A549 (cell line): ENCODE data around the gene COL19A1. TPM values are rescaled to one million over a fixed set of nuclear protein-coding genes. Genes with fewer than 3 reads are reported as not detected.

ENCODE experiments used
- ATAC-seq, 2 experiments: fragments of 200-7000 bp in 1 of 2; fragments of >200 bp in 1 of 2; cut with Nextera tagmentation in 1 of 2; cut with Tn5 transposase in 1 of 2; 3 replicates each; pipeline versions ENCODE4 v1.8.0 to v1.9.1; 2018 to 2020; ENCODE audit warnings: mild to moderate bottlenecking in 1 of 2, moderate library complexity in 1 of 2
- CTCF ChIA-PET: fragments of 300-600 bp; sonication (Branson Sonifier 250); formaldehyde crosslinking; extraction: SDS; loops from one replicate; lab custom pipeline; 2021; ENCODE audit warnings: antibody characterized with exemption, inconsistent platforms; lab: Yijun Ruan, JAX
- POLR2A ChIA-PET: fragments of 350-600 bp; formaldehyde crosslinking; extraction: SDS; loops from one replicate; lab custom pipeline; 2021; ENCODE audit warnings: antibody characterized with exemption, inconsistent platforms; lab: Yijun Ruan, JAX
- DNase-seq, 2 experiments: peaks; one replicate each; pipeline versions ENCODE4 v3.0.0 to v3.0.0-alpha.2; 2011 to 2016; ENCODE audit warnings: low read depth in 1 of 2, low spot score in 1 of 2
- FAIRE-seq: peaks from 2 replicates; lab custom pipeline; 2011; peaks lifted over from hg19 to GRCh38; lab: Jason Lieb, UNC
- H3K27ac ChIP-seq, 2 experiments: fragments of >200 bp; sonication (Bioruptor Twin); formaldehyde crosslinking; 3 replicates each; pipeline ENCODE4 v1.5.1; 2016 to 2017
- H3K4me1 ChIP-seq: fragments of >200 bp; sonication (Bioruptor Twin); formaldehyde crosslinking; 3 replicates; pipeline ENCODE4 v1.6.1; 2016
- H3K4me2 ChIP-seq: fragments of >200 bp; sonication (Bioruptor Twin); formaldehyde crosslinking; 3 replicates; pipeline ENCODE4 v1.6.1; 2016
- H3K4me3 ChIP-seq: fragments of >200 bp; sonication (Bioruptor Twin); formaldehyde crosslinking; 3 replicates; pipeline ENCODE4 v1.5.1; 2016
- H3K9me3 ChIP-seq: fragments of >200 bp; sonication (Bioruptor Twin); formaldehyde crosslinking; 3 replicates; pipeline ENCODE4 v1.6.1; 2016
- BCL3 ChIP-seq: fragments of >200 bp; sonication (Bioruptor Twin); formaldehyde crosslinking; IDR thresholded peaks from 3 replicates; pipeline ENCODE4 v1.6.1; 2016
- CBX8 ChIP-seq: fragments of 200-600 bp; sonication (generic); IDR thresholded peaks from 2 replicates; pipeline ENCODE4 v1.6.1; 2016
- CHD2 ChIP-seq: fragments of 150-350 bp; IDR thresholded peaks from 2 replicates; pipeline ENCODE4 v1.6.1; 2014; ENCODE audit warnings: low read length; ENCODE audit not compliant: partially characterized antibody
- CHD4 ChIP-seq: fragments of 200-600 bp; sonication (generic); IDR thresholded peaks from 2 replicates; pipeline ENCODE4 v1.6.1; 2016; ENCODE audit warnings: antibody characterized with exemption, mild to moderate bottlenecking, borderline replicate concordance
- ESRRA ChIP-seq: fragments of 150-350 bp; IDR thresholded peaks from 2 replicates; pipeline ENCODE4 v1.6.1; 2014; ENCODE audit warnings: mild to moderate bottlenecking, low read length, borderline replicate concordance
- FOSB ChIP-seq: fragments of 250-450 bp; sonication (Bioruptor Pico); IDR thresholded peaks from 2 replicates; pipeline ENCODE4 v1.5.0; 2020; ENCODE audit warnings: mild to moderate bottlenecking, moderate library complexity
- FOSL2 ChIP-seq, 2 experiments: fragments of 450-650 bp in 1 of 2; fragments of >200 bp in 1 of 2; sonication (Bioruptor Twin) in 1 of 2; formaldehyde crosslinking; IDR thresholded peaks; 2 replicates each; pipeline versions ENCODE4 v1.5.0 to v1.6.1; 2016 to 2020; ENCODE audit warnings: mild to moderate bottlenecking in 1 of 2, moderate library complexity in 1 of 2
- HDAC2 ChIP-seq: fragments of 200-600 bp; sonication (generic); IDR thresholded peaks from 2 replicates; pipeline ENCODE4 v1.6.1; 2016
- HES2 ChIP-seq: fragments of >200 bp; sonication (Bioruptor Twin); formaldehyde crosslinking; IDR thresholded peaks from 2 replicates; pipeline ENCODE4 v1.6.1; 2016
- HOXA7 ChIP-seq: fragments of 250-450 bp; sonication (Bioruptor Pico); IDR thresholded peaks from 2 replicates; pipeline ENCODE4 v1.5.0; 2020; ENCODE audit warnings: mild to moderate bottlenecking, moderate library complexity
- HOXB13 ChIP-seq: fragments of 250-450 bp; sonication (Bioruptor Pico); IDR thresholded peaks from 2 replicates; pipeline ENCODE4 v1.5.0; 2020; ENCODE audit warnings: low read depth, mild to moderate bottlenecking, moderate library complexity
- KDM5A ChIP-seq: fragments of 200-600 bp; sonication (generic); IDR thresholded peaks from 2 replicates; pipeline ENCODE4 v1.6.1; 2016; ENCODE audit warnings: antibody characterized with exemption, mild to moderate bottlenecking
- MAFK ChIP-seq: fragments of 450-650 bp; IDR thresholded peaks from 2 replicates; pipeline ENCODE4 v1.6.1; 2014; ENCODE audit not compliant: partially characterized antibody
- MAX ChIP-seq: IDR thresholded peaks from 2 replicates; pipeline ENCODE4 v1.6.1; 2012
- MYC ChIP-seq: IDR thresholded peaks from 2 replicates; pipeline ENCODE4 v1.6.1; 2012; ENCODE audit warnings: mild to moderate bottlenecking, inconsistent platforms, low read length, improper control_type of control experiment, borderline replicate concordance
- NPAS2 ChIP-seq: fragments of 250-450 bp; sonication (Bioruptor Pico); IDR thresholded peaks from 2 replicates; pipeline ENCODE4 v1.8.0; 2022; ENCODE audit warnings: mild to moderate bottlenecking, moderate library complexity, borderline replicate concordance
- POLR2A ChIP-seq: IDR thresholded peaks from 2 replicates; pipeline ENCODE4 v1.6.1; 2012; ENCODE audit warnings: mild to moderate bottlenecking, low read length
- RARB ChIP-seq: fragments of 250-450 bp; sonication (Bioruptor Pico); IDR thresholded peaks from 2 replicates; pipeline ENCODE4 v1.8.0; 2021; ENCODE audit warnings: mild to moderate bottlenecking, moderate library complexity
- REST ChIP-seq: fragments of 200-600 bp; sonication (generic); IDR thresholded peaks from 2 replicates; pipeline ENCODE4 v1.6.1; 2016; ENCODE audit warnings: antibody characterized with exemption, mild to moderate bottlenecking, moderate library complexity
- RFX5 ChIP-seq: fragments of 450-650 bp; IDR thresholded peaks from 2 replicates; pipeline ENCODE4 v1.7.1; 2014; ENCODE audit warnings: antibody characterized with exemption, mild to moderate bottlenecking, moderate library complexity
- RNF2 ChIP-seq: fragments of 200-600 bp; sonication (generic); IDR thresholded peaks from 2 replicates; pipeline ENCODE4 v1.6.1; 2016; ENCODE audit warnings: low read depth, mild to moderate bottlenecking, antibody characterized with exemption, moderate library complexity, borderline replicate concordance
- TFCP2L1 ChIP-seq: fragments of 250-450 bp; sonication (Bioruptor Pico); IDR thresholded peaks from 2 replicates; pipeline ENCODE4 v1.5.0; 2021; ENCODE audit warnings: mild to moderate bottlenecking
- TP53 ChIP-seq: fragments of 250-450 bp; sonication (Bioruptor Pico); IDR thresholded peaks from 2 replicates; pipeline ENCODE4 v1.5.0; 2021; ENCODE audit warnings: mild to moderate bottlenecking, moderate library complexity
- ZC3H11A ChIP-seq: fragments of 450-650 bp; IDR thresholded peaks from 2 replicates; pipeline ENCODE4 v1.6.1; 2014; ENCODE audit warnings: antibody characterized with exemption, mild to moderate bottlenecking
- WGBS: methylation state at CpG from one replicate; pipeline ENCODE4 v1.1.6; 2017; ENCODE audit errors: missing lambda C conversion rate; 5-methylcytosine and 5-hydroxymethylcytosine counted together
- polyA plus RNA-seq, 4 experiments: library from polyadenylated mRNA; depleted of rRNA in 3 of 4; stranded (reverse); fragments of >200 nt; fragmentation: RNase III in 1 of 4; extraction: RNeasy Plus Mini Kit Qiagen cat#74134 plus additional on column Dnase treatment in 1 of 4; gene quantifications; 2 replicates in 3 of 4; 3 replicates in 1 of 4; pipeline ENCODE4 v1.2.3, GENCODE V29; 2011 to 2017

Gene COL19A1
- polyA plus RNA-seq, 2 of the 4 experiments (the other 2 are of a cell fraction) = not detected

GRCh38 chr6:70175770-70176169 lies 309.4 kb downstream of the COL19A1 start:
- CTCF ChIA-PET = no interaction called here
- 3% methylated on average over 2 of the region's 2 CpGs for WGBS

GRCh38 chr6:70176842-70177550 lies 310.6 kb downstream of the COL19A1 start:
- ChIA-PET CTCF (no interaction called here), POLR2A (no interaction called here)
- 34% methylated on average over 3 of the region's 3 CpGs for WGBS
- H3K4me1 ChIP-seq = no peaks in the 10 kb centered on the region
- TF ChIP-seq REST (no peak), FOSB (CRISPR knock-in tag) (no peak), ESRRA (no peak), TFCP2L1 (CRISPR knock-in tag) (no peak), NPAS2 (no peak), CHD2 (no peak), KDM5A (no peak), HES2 (no peak), RARB (CRISPR knock-in tag) (no peak), MAX (no peak), BCL3 (no peak), ZC3H11A (no peak), TP53 (CRISPR knock-in tag) (no peak), POLR2A (no peak)
- H3K4me3 ChIP-seq = no peak overlapping the region
- no peak overlapping the region for H3K4me2 ChIP-seq
- ATAC-seq = no peak
- H3K27ac ChIP-seq = no peak overlapping the region
- DNase-seq = no peak
- H3K9me3 ChIP-seq = no peaks in the 10 kb centered on the region
- FAIRE-seq = no peak

More at GRCh38 chr6:70175770-70176169, 309.4 kb downstream of the COL19A1 start:
- peak; percentile 54 for TF ChIP-seq MAFK
- no peak for TF ChIP-seq HOXB13 (CRISPR knock-in tag)
- FAIRE-seq = no peak
- POLR2A ChIA-PET = no interaction called here
- no peaks in the 10 kb centered on the region for H3K4me1 ChIP-seq
- no peak overlapping the region for H3K27ac ChIP-seq
- DNase-seq = no peak
- H3K4me3 ChIP-seq = no peak overlapping the region
- ATAC-seq = no peak
- H3K9me3 ChIP-seq = no peaks in the 10 kb centered on the region
- no peak overlapping the region for H3K4me2 ChIP-seq

GRCh38 chr6:70180183-70180900 lies 314.0 kb downstream of the COL19A1 start:
- Histone ChIP-seq H3K9me3 (no peaks in the 10 kb centered on the region), H3K4me3 (no peak overlapping the region), H3K4me2 (no peak overlapping the region), H3K27ac (no peak overlapping the region), H3K4me1 (no peaks in the 10 kb centered on the region)
- FAIRE-seq (no peak), DNase-seq (no peak), ATAC-seq (no peak)
- ChIA-PET POLR2A (no interaction called here), CTCF (no interaction called here)
- TF ChIP-seq HOXA7 (no peak), CBX8 (no peak), KDM5A (no peak), RNF2 (no peak), HDAC2 (no peak), CHD4 (no peak), MYC (no peak), FOSL2 (IDR thresholded peaks at IDR 0.05) (no peak), FOSL2 (CRISPR knock-in tag; IDR thresholded peaks at IDR 0.05) (no peak), RFX5 (no peak)
- WGBS = 13% methylated on average over 2 of the region's 2 CpGs
